ENCODE results near the gene SUSD1. TPM values are rescaled to one million over a fixed set of nuclear protein-coding genes. Genes with fewer than 3 reads are reported as not detected.
A peak's percentile ranks its signal among the peaks of the same experiment; 100 is the strongest.

The SUSD1 gene
- total and polyA plus RNA-seq, 9 of the 15 experiments (the other 6 are each of a cell fraction or from before 2014, with no cell fraction given), result 10.9 to 44.4 (median 36.1) TPM

GRCh38 chr9:112157961-112158360 lies 17.1 kb downstream of the SUSD1 start:
- 95% methylated on average over 5 of the region's 5 CpGs for WGBS (ENCODE audit: insufficient coverage, low coverage, missing lambda C conversion rate)
- Histone ChIP-seq H3K4me3 (no peak overlapping the region), H3K4me2 (ENCODE audit: insufficient read depth, low read length) (no peak overlapping the region), H3K36me3 (ENCODE audit: control insufficient read depth, insufficient read depth, low read length) (peaks cover 74% of the 10 kb centered on the region), H3K27me3 (ENCODE audit: control insufficient read depth in 2 of 2, insufficient read depth in 2 of 2, low read length in 2 of 2) (no peaks in the 10 kb centered on the region), H3K9me3 (replicated peaks; ENCODE audit: control insufficient read depth, insufficient read depth, low read depth, low read length) (no peaks in the 10 kb centered on the region), H3K79me2 (ENCODE audit: control insufficient read depth, insufficient read depth, low read length) (peaks cover 64% of the 10 kb centered on the region), H3K27ac (ENCODE audit: extremely low read depth, low read depth, low read length) (no peak overlapping the region), H3K4me1 (replicated peaks in 1 of 2; ENCODE audit: control insufficient read depth in 2 of 2, insufficient read depth in 2 of 2, low read length in 2 of 2) (peaks cover 0 to 4% of the 10 kb centered on the region in 2 experiments; a peak in 2 of 5 replicates), H3K9me1 (ENCODE audit: control insufficient read depth, insufficient read depth, low read length) (peaks cover 8% of the 10 kb centered on the region), H3K9ac (ENCODE audit: insufficient read depth in 1 of 2, low read depth in 2 of 2, low read length in 2 of 2) (no peak overlapping the region; a peak in 1 of 4 replicates), H4K20me1 (replicated peaks; ENCODE audit: control insufficient read depth, insufficient read depth, low read length) (0 out of 2 replicates have a peak, but pooled peaks cover 5% of the 10 kb centered on the region), H2AFZ (ENCODE audit: low read depth, low read length) (no peak overlapping the region)
- BruUV-seq (replicated peaks), result no TSS peak
- no peak for DNase-seq (ENCODE audit: extremely low read depth in 1 of 4, low spot score in 3 of 4)
- POLR2A ChIA-PET, result interaction anchor here (1.0 to 1.7 kb wide), 2 partner anchors 23 to 27 kb away, joined by 3 to 6 read pairs; no protein-coding TSS in a partner anchor
- intact Hi-C loops (cut with micrococcal nuclease) (no loop called here), in situ Hi-C loops (cut with MboI) (no loop called here)
- TF ChIP-seq POLR2A (conservative IDR thresholded peaks at IDR 0.05), result 0 out of 2 replicates have a peak, but pooled peaks have one; percentile 27
- no peak for TF ChIP-seq ZHX1 (conservative IDR thresholded peaks at IDR 0.05; ENCODE audit: low read length)
- no peak for TF ChIP-seq CXXC5 (CRISPR knock-in tag; IDR thresholded peaks at IDR 0.05)
- TF ChIP-seq ESRRB (CRISPR knock-in tag; IDR thresholded peaks at IDR 0.05; ENCODE audit: borderline replicate concordance), result no peak
- no peak for TF ChIP-seq MAFF (IDR thresholded peaks at IDR 0.05; ENCODE audit: low read length)
- CTCF ChIA-PET (ENCODE audit: low intra/inter-chr PET ratio), result no interaction called here
- no peak for FAIRE-seq
- no peak for ATAC-seq

All from K562 (cell line).